Fibroblast of lung (primary cell): Measurements from ENCODE around the gene DEFB124.
"Not testable (repeated sequence)": the region's sequence is repeated elsewhere in the genome, so short reads cannot be mapped to it uniquely, and the experiment has no call there.

Experiments used
- CTCF ChIP-seq, 2 donors: IDR thresholded peaks in 1 of 2; conservative IDR thresholded peaks in 1 of 2; 1 replicate in 1 of 2; 2 replicates in 1 of 2; pipeline ENCODE4 v1.5.1; 2011 to 2012; ENCODE audit warnings: low read length in 2 of 2, control low read depth in 1 of 2, inconsistent platforms in 1 of 2, low read depth in 1 of 2, mild to moderate bottlenecking in 1 of 2
- EZH2 ChIP-seq: IDR thresholded peaks from 2 replicates; pipeline ENCODE4 v1.5.1; 2012; ENCODE audit warnings: low read length, control low read depth, mild to moderate bottlenecking; ENCODE audit errors: missing control alignments

- not testable (repeated sequence) for TF ChIP-seq CTCF (conservative IDR thresholded peaks at IDR 0.05 in 1 of 2, IDR thresholded peaks at IDR 0.05 in 1 of 2; ENCODE audit: low read depth in 1 of 2, low read length in 2 of 2); EZH2
Measured at GRCh38 chr20:31521267-31521666, 46.3 kb upstream of the DEFB124 start.
